ENCODE measurements around the gene CST2.
"Not testable (repeated sequence)": the region's sequence is repeated elsewhere in the genome, so short reads cannot be mapped to it uniquely, and the experiment has no call there.

The CST2 gene, protein sequence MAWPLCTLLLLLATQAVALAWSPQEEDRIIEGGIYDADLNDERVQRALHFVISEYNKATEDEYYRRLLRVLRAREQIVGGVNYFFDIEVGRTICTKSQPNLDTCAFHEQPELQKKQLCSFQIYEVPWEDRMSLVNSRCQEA

DNA sequence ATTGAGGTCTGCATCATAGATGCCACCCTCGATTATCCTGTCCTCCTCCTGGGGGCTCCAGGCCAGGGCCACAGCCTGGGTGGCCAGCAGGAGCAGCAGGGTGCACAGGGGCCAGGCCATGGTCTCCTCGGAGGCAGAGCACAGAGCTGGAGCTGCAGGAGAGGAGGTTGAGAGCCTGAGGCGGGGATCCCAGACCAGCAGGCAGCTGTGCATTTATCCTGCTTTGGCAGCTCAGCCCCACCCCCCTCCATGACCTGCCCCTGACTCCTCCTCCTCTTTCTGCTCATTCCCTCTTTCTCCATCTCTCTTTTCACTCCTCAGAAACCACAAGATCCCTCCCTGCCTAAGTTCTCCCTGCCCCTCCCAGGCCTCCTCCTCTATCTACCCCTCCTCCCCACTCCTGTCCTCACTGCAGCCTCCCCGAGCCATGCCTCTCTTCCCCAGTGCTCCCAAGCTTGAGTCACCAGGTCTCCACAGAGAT lies at the start of gene CST2:
CST2 (minus strand) TSS at position 189 of the 481 bp plus-strand sequence; CDS start at position 120, 69 bp downstream.
- DNase-seq: no peak

DNA sequence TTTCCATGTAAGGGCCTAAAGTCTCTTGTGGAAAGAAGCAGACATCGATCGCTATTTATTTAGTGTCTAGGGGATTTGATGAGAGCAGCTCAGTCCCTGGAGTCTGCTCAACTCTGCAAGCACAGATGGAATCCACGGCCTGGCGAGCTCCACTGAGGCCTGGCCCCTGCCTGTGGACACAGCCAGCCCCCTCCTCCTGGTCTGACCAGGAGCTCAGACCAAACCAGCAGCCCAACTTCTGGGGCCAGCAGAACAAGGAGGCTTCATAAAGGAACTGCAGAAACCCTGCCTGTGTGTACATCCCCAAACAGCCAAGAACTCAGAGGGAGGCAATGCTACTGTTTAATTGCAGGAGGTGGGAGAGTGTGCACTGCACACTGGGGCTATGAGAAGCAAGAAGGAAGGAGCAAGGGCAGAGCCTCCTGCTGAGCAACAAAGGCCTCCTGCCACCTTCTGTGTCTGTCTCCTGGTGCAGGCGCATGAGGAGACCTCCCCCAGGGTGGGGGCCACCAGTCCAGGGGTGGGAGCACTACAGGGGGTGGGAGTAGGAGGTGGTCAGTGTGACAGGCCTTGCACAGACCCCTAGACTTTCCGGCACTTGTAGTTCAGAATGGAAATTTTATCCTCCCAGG lies 49.2 kb upstream of the CST2 start:
- DNase-seq: no peak

DNA sequence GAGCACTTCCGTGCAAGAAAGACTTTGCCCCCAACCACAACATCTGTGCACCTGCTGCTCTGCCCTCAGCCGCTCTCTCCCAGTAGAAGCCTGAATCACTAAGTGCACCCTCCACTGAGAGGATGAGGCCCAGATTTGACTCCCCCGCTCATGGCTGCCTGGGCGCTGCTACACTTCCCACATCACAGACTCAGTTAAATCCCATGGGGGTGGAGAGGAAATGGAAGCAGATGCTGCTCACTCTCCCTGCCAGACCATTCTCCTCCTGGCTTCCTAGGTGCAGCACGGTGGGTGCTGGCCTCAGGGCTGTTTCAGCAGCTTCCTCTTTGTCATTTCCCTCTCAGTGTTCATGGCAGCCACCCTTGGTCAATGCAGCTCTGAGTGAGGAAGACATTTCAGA lies 48.2 kb upstream of the CST2 start:
- DNase-seq: no peak

DNA sequence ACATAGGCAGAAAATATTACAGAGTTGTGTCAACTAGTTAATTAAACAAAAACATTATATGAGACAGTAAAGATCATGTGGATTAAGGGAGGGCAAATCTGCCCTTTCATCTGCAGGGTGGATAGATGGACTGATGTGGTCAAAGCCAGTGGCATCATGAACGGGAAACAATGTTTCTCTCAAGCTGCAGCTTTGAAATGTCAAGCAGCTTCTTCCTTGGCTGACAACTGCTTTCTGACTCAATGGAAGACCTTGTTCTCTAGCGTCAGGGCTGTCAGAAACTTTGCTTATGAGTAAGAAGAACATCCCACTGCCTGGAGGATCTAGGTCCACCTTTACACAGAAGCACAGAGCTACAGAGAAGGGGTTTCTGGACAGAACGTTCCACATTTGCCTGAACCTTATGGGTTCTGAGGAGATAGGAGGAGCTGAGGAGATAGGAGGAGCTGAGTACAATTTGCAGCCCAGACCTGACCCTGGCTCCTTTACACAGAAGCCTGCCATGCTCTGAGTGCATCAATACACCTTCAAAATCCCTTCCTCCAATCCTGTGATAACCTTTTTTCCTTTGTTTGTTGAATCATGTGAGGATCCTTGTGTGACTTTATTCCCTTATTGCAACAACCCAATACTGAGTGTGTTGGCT lies 47.0 kb upstream of the CST2 start:
- no peak for DNase-seq

DNA sequence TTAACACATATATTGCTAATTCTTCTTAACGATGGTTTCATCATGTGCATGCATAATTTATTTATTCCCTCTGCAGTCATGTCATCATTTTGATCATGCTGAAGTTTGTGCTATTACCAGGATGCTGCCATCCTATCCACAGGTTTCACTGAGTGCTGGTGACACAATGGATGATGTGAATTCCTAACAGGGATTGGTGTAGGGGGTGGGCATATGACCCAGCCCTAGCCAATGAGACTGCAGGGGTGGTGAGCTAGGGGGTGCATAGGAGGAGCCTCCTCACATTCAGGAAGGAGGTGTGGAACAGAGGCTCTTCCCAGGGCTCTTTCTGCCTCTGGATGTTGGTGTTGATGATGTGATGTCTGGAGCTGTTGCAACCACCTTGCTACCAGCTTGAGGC lies 45.5 kb upstream of the CST2 start:
- DNase-seq: no peak

DNA sequence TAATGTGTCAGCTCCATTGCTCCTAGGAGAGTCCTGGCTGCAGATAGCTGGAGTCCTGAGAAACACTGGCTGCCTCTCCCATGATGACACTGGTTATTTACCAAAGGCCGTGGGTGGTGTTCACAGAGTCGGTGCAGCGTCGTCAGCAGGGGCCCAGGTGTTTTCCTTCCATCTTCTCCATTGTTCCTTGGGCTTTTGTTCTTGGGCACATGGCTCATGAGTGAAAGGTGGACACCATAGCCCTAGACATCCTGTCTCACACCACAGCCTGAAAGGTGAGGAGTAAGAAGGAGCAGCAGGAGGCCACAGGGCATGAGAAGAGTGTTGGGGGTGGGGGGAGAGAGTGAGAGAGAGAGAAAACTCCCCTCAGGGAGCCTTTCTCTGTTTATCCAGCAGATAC lies 43.9 kb upstream of the CST2 start:
- DNase-seq: no peak

DNA sequence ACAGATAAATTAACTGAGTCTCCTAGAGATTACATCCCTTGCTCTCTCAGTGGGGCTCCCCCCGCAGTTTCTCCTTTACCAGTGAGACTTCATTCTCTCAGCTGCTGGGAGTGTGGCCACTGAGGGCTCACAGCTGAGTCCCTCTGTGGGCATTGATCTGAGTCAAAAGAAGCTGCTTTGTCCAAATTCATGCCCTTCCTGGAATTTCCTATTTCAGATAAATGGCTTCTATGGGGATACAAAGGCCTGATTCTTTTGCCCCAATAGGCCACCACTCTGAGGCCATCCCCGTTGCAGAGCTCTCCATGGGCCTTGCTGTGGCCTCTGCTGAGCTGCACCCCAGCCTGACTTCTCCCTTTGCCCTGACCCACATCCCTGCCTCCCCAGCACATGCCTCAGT lies 43.0 kb upstream of the CST2 start:
- DNase-seq: no peak

DNA sequence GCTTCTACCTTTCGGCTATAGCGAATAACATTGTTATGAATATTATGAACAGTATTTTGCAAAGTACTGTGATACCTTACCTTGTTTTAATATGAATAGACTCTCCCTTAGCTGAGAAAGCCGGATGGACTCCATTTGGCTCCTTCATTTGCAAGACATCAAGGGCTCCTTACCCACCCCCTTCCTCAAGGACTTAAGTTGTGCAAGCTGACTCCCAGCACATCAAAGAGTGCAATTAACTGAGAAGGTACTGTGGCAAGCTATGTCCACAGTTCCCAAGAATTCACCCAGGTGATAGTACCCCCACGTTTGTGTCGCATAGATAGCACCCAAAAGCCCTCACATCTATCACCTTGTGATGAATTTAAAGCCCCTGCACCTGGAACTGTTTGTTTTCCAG lies 41.8 kb upstream of the CST2 start:
- no peak for DNase-seq

DNA sequence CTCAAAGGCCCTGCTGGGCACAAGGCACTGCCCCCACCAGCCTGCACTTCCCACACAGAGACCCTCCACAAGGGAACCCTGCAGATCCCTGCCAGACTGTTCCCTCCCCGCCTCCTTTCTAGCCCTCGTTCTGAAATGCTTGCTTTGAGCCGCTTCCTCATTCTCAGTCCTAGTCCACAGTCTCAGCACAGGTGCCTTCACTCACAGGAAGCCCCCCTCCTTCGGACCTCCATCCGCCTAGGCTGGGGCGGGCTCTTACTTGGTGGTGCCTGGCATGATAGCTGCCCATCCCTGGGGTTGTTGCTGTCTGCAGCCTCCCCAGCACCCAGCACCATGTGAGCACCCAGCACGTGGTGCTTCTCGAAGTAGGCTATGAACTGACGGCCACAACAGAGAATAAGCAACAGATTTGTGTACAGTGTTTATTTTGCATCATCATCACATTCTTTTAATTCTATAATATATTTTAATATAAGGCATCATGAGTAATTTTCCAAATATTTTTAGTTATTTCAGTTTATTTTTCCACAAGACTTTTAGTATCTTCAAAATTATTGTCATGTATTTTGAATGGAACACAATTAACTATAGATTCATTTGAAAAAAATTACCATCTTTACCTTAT lies 40.7 kb upstream of the CST2 start:
- DNase-seq: no peak

DNA sequence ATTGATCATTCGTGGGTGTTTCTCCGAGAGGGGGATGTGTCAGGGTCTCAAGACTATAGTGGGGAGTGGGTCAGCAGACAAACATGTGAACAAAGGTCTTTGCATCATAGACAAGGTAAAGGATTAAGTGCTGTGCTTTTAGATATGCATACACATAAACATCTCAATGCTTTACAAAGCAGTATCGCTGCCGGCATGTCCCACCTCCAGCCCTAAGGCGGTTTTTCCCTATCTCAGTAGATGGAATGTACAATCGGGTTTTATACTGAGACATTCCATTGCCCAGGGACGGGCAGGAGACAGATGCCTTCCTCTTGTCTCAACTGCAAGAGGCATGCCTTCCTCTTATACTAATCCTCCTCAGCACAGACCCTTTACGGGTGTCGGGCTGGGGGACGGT lies 34.2 kb upstream of the CST2 start:
- DNase-seq: not testable (repeated sequence)

DNA sequence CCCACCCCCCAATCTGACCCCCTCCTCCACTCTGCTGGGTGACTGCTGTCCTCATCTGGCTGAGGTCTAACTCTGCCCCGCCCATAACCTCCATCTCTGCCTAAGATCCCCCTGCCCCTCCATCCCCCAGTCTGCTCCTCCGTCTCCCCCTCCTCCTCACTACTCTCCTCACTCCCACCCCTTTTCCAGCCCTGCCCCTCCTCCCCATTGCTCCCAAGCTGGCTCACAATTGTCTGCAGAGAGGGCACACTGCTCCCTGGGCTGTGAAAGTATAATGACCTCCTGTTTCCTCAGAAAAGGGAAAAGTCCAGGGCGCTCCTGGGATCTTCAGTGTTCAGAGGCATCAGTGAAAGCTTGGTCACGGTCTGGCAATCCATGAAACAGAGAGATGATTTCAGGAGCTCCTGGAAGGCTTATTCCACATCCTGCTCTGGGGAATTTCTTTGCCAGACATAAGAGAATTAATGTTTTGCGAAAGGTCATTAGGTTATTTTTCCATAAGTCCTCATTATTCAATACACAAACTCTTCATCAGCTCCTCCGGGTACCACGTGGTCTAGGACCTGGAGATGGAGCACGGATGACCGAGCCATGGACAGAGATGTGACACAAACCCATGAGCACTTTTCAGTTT lies 31.6 kb upstream of the CST2 start:
- no peak for DNase-seq

DNA sequence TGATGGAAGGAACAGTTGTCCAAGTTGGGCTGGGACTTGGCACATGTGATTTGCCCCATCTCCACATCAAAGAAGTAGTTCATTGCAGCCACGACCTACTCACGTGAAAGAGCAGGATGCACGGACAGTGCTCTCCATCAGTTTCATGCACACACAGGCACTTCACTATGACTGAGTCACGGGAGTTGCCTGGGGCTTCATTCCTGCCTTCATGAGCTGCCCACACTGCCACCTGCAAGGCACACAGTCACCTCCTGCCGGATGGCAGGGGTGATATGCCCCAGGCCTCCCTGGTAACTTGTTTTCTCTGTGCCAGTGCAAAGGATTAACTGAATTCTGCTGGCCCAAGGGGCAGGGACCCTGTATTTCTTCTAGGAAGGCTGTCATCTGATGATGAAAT lies 30.2 kb upstream of the CST2 start:
- no peak for DNase-seq

DNA sequence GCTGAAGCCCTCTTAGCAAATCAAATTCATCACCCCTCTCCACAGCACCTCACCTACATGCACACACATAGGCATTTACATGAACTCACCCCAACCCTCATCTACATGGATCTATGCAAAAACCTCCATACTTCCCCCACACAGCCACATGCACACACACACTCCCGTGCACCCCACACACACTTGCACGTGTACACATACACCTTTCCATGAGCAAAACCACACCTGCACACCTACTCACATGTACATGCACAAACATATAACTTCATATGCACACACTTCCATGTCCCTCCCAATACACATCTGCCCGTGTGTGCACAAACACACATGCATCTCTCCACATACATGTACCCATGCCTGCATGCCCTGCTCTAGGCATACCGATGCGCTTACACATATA lies 29.7 kb upstream of the CST2 start:
- no peak for DNase-seq

DNA sequence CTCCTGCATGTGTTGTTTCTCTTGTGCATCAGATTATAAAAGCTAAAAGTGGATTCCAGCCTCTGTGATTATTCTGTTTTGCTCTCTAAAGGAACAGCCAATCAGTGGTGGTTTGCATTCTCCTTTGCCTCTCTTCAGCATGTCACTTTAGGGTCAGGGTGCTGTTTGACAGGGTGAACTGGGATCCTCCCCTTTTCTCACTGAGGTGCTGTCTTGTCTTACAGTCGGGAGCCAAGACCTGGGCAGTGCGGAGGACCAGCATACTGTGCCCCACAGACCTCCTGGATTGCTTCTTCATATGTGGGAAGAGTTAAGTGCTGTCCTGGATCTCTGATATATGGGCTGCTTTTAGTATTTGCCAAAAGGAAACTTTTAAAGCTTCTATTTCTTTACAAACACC lies 15.2 kb upstream of the CST2 start:
- DNase-seq: no peak

DNA sequence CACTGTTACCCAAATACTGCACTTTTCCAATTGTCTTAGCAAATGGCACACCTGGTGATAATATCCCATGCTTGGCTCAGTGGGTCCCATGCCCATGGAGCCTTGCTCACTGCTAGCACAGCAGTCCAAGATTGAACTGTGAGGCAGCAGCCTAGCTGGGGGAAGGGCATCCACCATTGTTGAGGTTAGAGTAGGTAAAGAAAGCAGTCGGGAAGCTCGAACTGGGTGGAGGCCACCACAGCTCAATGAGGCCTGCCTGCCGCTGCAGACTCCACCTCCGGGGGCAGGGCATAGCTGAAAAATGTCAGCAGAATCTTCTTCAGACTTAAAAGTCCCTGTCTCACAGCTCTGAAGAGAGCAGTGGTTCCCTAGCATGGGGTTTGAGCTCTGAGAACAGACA lies 9.2 kb upstream of the CST2 start:
- DNase-seq: no peak

DNA sequence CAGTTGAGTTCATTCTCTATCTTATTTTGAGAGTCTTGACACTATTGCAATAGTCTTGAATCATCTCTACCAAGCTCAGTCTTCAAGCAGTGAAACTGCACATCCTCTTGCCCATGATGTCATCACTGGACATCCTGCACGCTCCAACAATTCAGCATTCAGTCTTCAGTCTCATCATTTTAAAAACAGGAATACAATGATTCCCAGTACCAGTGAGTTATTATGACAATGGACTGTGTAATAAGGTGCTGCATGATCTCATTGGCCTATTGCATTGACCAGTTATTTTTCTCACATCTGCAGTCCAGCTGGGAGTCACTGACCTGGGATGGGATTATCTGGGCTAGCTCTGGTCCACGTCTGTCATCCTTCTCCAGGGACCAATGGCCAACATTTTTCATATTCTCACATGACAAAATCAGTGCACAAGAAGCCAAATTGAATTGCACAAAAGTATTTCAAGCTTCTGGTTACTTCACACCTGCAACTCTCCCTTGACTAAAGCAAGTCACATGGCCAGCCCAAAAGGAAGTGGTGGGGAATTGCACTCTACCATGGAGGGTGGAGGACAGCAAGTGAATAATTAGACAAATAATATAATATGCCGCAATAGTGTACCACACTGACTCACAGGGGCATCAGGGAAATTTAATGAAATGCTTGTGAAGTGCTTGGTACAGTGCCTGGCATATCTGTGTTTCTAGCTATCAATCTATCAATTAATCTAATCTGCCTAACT lies 6.4 kb upstream of the CST2 start:
- peak in 1 of 2 donors; percentile 39 for DNase-seq

DNA sequence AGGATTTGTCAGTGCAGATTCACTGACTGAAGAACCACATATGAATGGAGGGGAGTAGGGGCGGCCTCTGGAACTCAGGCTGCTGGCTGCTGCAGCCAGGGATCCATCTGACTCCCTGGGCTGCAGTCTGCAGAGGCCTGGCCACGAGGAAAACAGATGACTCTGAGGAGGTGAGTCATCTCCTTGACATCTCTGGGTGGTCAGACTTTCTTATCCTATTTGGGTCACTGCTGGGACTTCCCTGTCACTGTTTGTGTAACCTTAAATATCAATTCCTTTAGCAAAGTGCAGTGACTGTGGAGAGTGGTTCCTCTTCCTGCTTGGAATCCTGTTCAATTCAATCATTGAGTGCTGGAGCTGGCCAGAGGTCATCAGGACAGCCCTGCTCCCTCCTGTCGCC lies 5.4 kb upstream of the CST2 start:
- DNase-seq: peak in 1 of 2 donors; percentile 69

DNA sequence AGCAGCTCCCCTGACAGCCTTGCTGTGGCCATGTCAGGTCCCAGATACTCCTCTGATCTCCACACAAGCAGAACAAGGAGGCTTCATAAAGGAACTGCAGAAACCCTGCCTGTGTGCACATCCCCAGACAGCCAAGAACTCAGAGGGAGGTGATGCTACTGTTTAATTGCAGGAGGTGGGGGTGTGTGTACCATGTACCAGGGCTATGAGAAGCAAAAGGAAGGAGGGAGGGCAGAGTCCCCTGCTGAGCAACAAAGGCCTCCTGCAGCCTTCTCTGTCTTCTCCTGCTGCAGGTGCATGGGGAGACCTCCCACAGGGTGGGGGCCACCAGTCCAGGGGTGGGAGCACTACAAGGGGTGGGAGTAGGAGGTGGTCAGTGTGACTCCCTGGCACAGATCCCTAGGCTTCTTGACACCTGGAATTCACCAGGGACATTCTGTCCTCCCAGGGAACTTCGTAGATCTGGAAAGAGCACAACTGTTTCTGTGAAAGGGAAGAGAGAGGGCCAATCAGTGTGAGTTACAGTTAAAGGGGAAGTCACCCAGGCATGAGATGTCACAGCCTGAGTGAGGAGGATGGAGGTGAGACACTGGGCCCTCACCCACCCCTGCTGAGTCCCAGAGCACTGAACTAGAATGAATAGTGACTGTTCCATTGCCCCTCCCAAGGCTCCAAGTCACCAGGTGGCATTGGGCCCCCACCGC lies 2.8 kb downstream of the CST2 start:
- peak in 1 of 2 donors; percentile 19 for DNase-seq

DNA sequence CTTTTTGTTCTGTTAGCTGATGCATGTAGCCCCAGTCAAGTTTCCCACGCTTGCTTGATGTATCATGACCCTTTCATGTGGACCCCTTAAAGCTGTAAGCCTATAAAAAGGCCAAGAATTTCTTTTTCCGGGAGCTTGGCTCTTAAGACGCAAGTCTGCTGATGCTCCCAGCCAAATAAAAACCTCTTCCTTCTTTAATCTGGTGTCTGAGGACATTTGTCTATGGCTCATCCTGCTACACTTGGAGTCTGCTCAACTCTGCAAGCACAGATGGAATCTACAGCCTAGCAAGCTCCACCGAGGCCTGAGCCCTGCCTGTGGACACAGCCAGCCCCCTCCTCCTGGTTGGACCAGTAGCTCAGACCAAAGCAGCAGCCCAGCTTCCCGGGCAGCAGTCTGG lies 3.4 kb downstream of the CST2 start:
- DNase-seq: no peak

DNA sequence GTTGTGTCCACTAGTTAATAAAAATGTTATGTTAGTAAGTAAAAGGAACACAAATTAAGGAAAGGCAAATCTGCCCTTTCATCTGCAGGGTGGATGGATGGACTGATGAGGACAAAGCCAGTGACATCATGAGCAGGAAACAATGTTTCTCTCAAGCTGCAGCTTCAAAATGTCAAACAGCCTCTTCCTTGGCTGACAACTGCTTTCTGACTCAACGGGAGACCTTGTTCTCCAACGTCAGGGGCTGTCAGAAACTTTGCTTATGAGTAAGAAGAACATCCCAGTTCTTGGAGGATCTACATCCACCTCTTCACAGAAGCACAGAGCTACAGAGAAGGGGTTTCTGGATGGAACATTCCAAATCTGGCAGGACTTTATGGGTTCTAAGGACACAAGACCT lies 6.0 kb downstream of the CST2 start:
- DNase-seq: no peak

DNA sequence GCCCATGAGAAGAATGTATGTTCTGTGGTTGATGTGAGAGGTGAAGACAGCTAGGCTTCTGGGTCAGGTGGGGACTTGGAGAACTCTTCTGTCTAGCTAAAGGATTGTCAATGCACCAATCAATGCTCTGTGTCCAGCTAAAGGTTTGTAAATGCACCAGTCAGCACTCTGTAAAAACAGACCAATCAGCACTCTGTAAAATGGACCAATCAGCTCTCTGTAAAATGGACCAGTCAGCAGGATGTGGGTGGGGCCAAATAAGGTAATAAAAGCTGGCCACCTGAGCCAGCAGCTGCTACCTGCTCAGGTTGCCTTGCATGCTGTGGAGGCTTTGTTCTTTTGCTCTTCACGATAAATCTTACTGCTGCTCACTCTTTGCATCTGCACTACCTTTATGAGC lies 15.0 kb downstream of the CST2 start:
- not testable (repeated sequence) for DNase-seq

DNA sequence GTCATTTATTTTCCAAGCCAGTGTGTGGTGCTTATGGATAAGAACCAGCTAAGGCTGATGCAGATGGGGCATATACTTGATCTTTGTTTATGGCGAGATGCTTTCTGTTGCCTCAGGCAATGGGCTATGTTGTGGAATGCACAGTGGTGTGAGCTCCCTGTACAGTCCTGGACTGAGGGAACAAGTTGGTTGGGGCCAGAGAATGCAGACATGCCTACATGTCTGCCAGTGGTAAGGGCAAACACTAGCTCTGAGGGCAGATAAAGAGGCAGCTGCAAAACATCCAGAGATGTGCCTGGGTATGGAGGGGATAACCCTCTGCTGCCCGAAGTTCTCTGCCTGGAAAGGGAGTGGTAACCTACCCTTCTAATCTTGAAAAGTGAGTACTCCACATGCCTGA lies 16.2 kb downstream of the CST2 start:
- not testable (repeated sequence) for DNase-seq

Data from inflammatory macrophage treated with lipopolysaccharide for 1 hour (primary cell).